ENCODE results near the gene CRYBA4.

Gene CRYBA4

GRCh38 chr22:26606611-26607010 is 15.2 kb upstream of the CRYBA4 start:
- H3K4me3 ChIP-seq (ENCODE audit: low read length) = no peak overlapping the region
- no peak overlapping the region for H3K9ac ChIP-seq (ENCODE audit: low read length)
- H3K9me3 ChIP-seq (ENCODE audit: insufficient read depth, low read length) = no peaks in the 10 kb centered on the region
- no peak for TF ChIP-seq CTCF (IDR thresholded peaks at IDR 0.05; ENCODE audit: low read depth, low read length)
- no peak for TF ChIP-seq EZH2phosphoT487 (IDR thresholded peaks at IDR 0.05; ENCODE audit: low read depth)
- peaks cover 18% of the 10 kb centered on the region for H3K4me1 ChIP-seq (ENCODE audit: low read length)
- H3K4me2 ChIP-seq (ENCODE audit: low read length) = no peak overlapping the region
- H3K79me2 ChIP-seq (ENCODE audit: low read length) = no peaks in the 10 kb centered on the region
- H3K27me3 ChIP-seq (ENCODE audit: low read depth, low read length) = peaks cover 13% of the 10 kb centered on the region
- H4K20me1 ChIP-seq (ENCODE audit: insufficient read depth, low read length) = no peaks in the 10 kb centered on the region
- no peaks in the 10 kb centered on the region for H3K36me3 ChIP-seq (replicated peaks; ENCODE audit: low read depth, low read length)
- H3K27ac ChIP-seq (ENCODE audit: low read length) = no peak overlapping the region
- H2AFZ ChIP-seq (ENCODE audit: low read depth, low read length) = no peak overlapping the region

DNA sequence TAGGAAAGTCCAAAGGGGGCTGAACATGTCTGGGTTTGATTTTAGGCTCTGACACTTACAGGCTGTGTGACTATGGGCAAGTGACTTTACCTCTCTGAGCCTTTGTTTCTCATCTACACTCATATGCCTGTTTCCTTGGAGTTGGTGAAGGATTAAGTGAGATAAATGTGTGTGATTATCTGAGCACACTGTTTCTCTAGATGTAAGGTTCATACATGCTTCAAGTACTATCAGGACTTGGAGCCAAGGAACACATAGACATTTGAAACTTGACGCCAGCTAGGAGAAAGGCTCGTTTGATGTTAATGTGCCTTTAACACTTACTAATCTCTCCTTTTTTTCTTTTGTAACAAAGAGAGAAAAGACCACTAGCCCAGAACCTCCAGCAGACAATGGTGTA is 13.6 kb upstream of the CRYBA4 start:
- no peaks in the 10 kb centered on the region for H3K36me3 ChIP-seq (replicated peaks; ENCODE audit: low read depth, low read length)
- no peak overlapping the region for H3K27ac ChIP-seq (ENCODE audit: low read length)
- no peaks in the 10 kb centered on the region for H3K79me2 ChIP-seq (ENCODE audit: low read length)
- H3K4me3 ChIP-seq (ENCODE audit: low read length) = no peak overlapping the region
- peaks cover 18% of the 10 kb centered on the region for H3K4me1 ChIP-seq (ENCODE audit: low read length)
- H4K20me1 ChIP-seq (ENCODE audit: insufficient read depth, low read length) = no peaks in the 10 kb centered on the region
- H3K27me3 ChIP-seq (ENCODE audit: low read depth, low read length) = peaks cover 13% of the 10 kb centered on the region
- no peaks in the 10 kb centered on the region for H3K9me3 ChIP-seq (ENCODE audit: insufficient read depth, low read length)
- H2AFZ ChIP-seq (ENCODE audit: low read depth, low read length) = no peak overlapping the region
- no peak overlapping the region for H3K9ac ChIP-seq (ENCODE audit: low read length)
- TF ChIP-seq CTCF (IDR thresholded peaks at IDR 0.05; ENCODE audit: low read depth, low read length) (no peak), EZH2phosphoT487 (IDR thresholded peaks at IDR 0.05; ENCODE audit: low read depth) (no peak)
- H3K4me2 ChIP-seq (ENCODE audit: low read length) = no peak overlapping the region

GRCh38 chr22:26609287-26609686 is 12.5 kb upstream of the CRYBA4 start:
- H3K9me3 ChIP-seq (ENCODE audit: insufficient read depth, low read length) = no peaks in the 10 kb centered on the region
- H3K4me1 ChIP-seq (ENCODE audit: low read length) = peaks cover 18% of the 10 kb centered on the region
- no peaks in the 10 kb centered on the region for H3K79me2 ChIP-seq (ENCODE audit: low read length)
- H3K27ac ChIP-seq (ENCODE audit: low read length) = no peak overlapping the region
- H2AFZ ChIP-seq (ENCODE audit: low read depth, low read length) = no peak overlapping the region
- TF ChIP-seq EZH2phosphoT487 (IDR thresholded peaks at IDR 0.05; ENCODE audit: low read depth) (no peak), CTCF (IDR thresholded peaks at IDR 0.05; ENCODE audit: low read depth, low read length) (no peak)
- H3K4me2 ChIP-seq (ENCODE audit: low read length) = no peak overlapping the region
- peaks cover 13% of the 10 kb centered on the region for H3K27me3 ChIP-seq (ENCODE audit: low read depth, low read length)
- H4K20me1 ChIP-seq (ENCODE audit: insufficient read depth, low read length) = no peaks in the 10 kb centered on the region
- no peak overlapping the region for H3K9ac ChIP-seq (ENCODE audit: low read length)
- no peak overlapping the region for H3K4me3 ChIP-seq (ENCODE audit: low read length)
- H3K36me3 ChIP-seq (replicated peaks; ENCODE audit: low read depth, low read length) = no peaks in the 10 kb centered on the region

- TF ChIP-seq EZH2phosphoT487 (IDR thresholded peaks at IDR 0.05; ENCODE audit: low read depth) (no peak), CTCF (IDR thresholded peaks at IDR 0.05; ENCODE audit: low read depth, low read length) (no peak)
- no peak overlapping the region for H3K27ac ChIP-seq (ENCODE audit: low read length)
- no peaks in the 10 kb centered on the region for H3K9me3 ChIP-seq (ENCODE audit: insufficient read depth, low read length)
- peaks cover 13% of the 10 kb centered on the region for H3K27me3 ChIP-seq (ENCODE audit: low read depth, low read length)
- H4K20me1 ChIP-seq (ENCODE audit: insufficient read depth, low read length) = no peaks in the 10 kb centered on the region
- peak overlapping the region; percentile 62 for H2AFZ ChIP-seq (ENCODE audit: low read depth, low read length)
- peak overlapping the region; percentile 23 for H3K4me3 ChIP-seq (ENCODE audit: low read length)
- H3K4me2 ChIP-seq (ENCODE audit: low read length) = peak overlapping the region; percentile 65
- peaks cover 22% of the 10 kb centered on the region for H3K4me1 ChIP-seq (ENCODE audit: low read length)
- peak overlapping the region; percentile 8; the same call in 1 of the 2 replicates for H3K9ac ChIP-seq (ENCODE audit: low read length)
- H3K79me2 ChIP-seq (ENCODE audit: low read length) = no peaks in the 10 kb centered on the region
- H3K36me3 ChIP-seq (replicated peaks; ENCODE audit: low read depth, low read length) = no peaks in the 10 kb centered on the region
Measured at GRCh38 chr22:26610072-26610958, 11.4 kb upstream of the CRYBA4 start.

Measured in OCI-LY3 (cell line).